ENCODE results near the gene SIDT1.
A peak's percentile ranks its signal among the peaks of the same experiment; 100 is the strongest.

SIDT1 gene

GRCh38 chr3:113523241-113523640, 9.1 kb upstream of the SIDT1 start:
- Mint-ChIP-seq H3K36me3 (no peaks in the 10 kb centered on the region), H3K9me3 (no peaks in the 10 kb centered on the region), H3K27me3 (peaks cover 28% of the 10 kb centered on the region), H3K4me3 (no peak overlapping the region), H3K4me1 (peaks cover 3% of the 10 kb centered on the region), H3K27ac (no peak overlapping the region)
- DNase-seq: no peak
- CTCF ChIA-PET: interaction anchor here (0.9 kb wide), 1 partner anchor 28 kb away, joined by 3 read pairs; no protein-coding TSS in a partner anchor

- Mint-ChIP-seq H3K36me3 (peaks cover 32% of the 10 kb centered on the region), H3K4me1 (peaks cover 51% of the 10 kb centered on the region), H3K9me3 (no peaks in the 10 kb centered on the region), H3K4me3 (peak overlapping the region; percentile 99), H3K27me3 (peaks cover 15% of the 10 kb centered on the region), H3K27ac (peak overlapping the region; percentile 99)
- peak; percentile 61 for DNase-seq
- CTCF ChIA-PET: interaction anchor here (1.2 to 2.8 kb wide), 4 partner anchors 14 to 34 kb away, joined by 4 to 14 read pairs (median 5); partner anchors contain the start of gene SPICE1
Measured at GRCh38 chr3:113532698-113533533, 561 bp downstream of the SIDT1 start.

GRCh38 chr3:113533534-113533892, 1.2 kb downstream of the SIDT1 start:
- peak; percentile 63 for DNase-seq
- Mint-ChIP-seq H3K4me1 (peaks cover 51% of the 10 kb centered on the region), H3K9me3 (no peaks in the 10 kb centered on the region), H3K27ac (peak overlapping the region; percentile 99), H3K27me3 (peaks cover 11% of the 10 kb centered on the region), H3K36me3 (peaks cover 32% of the 10 kb centered on the region), H3K4me3 (peak overlapping the region; percentile 99)
- CTCF ChIA-PET: interaction anchor here (1.2 to 2.8 kb wide), 4 partner anchors 13 to 35 kb away, joined by 4 to 14 read pairs (median 5); partner anchors contain the start of gene SPICE1

GRCh38 chr3:113534365-113534764, 2.0 kb downstream of the SIDT1 start:
- Mint-ChIP-seq H3K4me1 (peaks cover 51% of the 10 kb centered on the region), H3K4me3 (peak overlapping the region; percentile 99), H3K27ac (peak overlapping the region; percentile 30), H3K9me3 (no peaks in the 10 kb centered on the region), H3K27me3 (peaks cover 6% of the 10 kb centered on the region), H3K36me3 (peaks cover 32% of the 10 kb centered on the region)
- CTCF ChIA-PET: interaction anchor here (1.2 to 2.8 kb wide), 4 partner anchors 12 to 43 kb away, joined by 4 to 14 read pairs (median 5); partner anchors contain the start of gene SPICE1
- peak; percentile 28 for DNase-seq

DNA sequence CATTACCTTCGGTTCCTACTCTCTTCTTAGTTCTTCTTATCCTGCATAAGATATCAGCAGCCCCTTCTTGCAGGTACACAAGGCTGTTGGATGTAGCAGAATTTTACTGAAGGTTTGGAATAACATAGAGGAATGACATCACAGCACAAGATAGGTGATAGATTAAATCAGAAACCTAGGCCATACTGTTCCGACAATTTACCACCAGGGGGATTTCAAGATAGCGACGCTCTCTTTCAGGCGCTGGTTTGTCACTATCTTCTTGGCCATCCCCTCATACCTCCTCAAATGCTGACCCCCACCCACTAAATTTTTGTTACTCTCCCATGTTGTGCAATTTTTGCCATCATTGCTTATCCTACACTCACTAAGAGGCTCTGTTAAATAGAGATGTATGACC, 3.5 kb downstream of the SIDT1 start:
- H3K9me3 Mint-ChIP-seq: no peaks in the 10 kb centered on the region
- CTCF ChIA-PET: interaction anchor here (1.6 to 1.8 kb wide), 2 partner anchors 39 to 42 kb away, joined by 5 to 6 read pairs; no protein-coding TSS in a partner anchor
- H3K4me3 Mint-ChIP-seq: no peak overlapping the region
- no peak overlapping the region for H3K27ac Mint-ChIP-seq
- DNase-seq: no peak
- peaks cover 47% of the 10 kb centered on the region for H3K4me1 Mint-ChIP-seq
- H3K27me3 Mint-ChIP-seq: peaks cover 4% of the 10 kb centered on the region
- peaks cover 39% of the 10 kb centered on the region for H3K36me3 Mint-ChIP-seq

- CTCF ChIA-PET: interaction anchor here (1.6 to 1.8 kb wide), 2 partner anchors 39 to 41 kb away, joined by 5 to 6 read pairs; no protein-coding TSS in a partner anchor
- H3K36me3 Mint-ChIP-seq: peaks cover 42% of the 10 kb centered on the region
- no peak overlapping the region for H3K4me3 Mint-ChIP-seq
- no peak for DNase-seq
- peaks cover 2% of the 10 kb centered on the region for H3K9me3 Mint-ChIP-seq
- no peak overlapping the region for H3K27ac Mint-ChIP-seq
- peaks cover 39% of the 10 kb centered on the region for H3K4me1 Mint-ChIP-seq
- no peaks in the 10 kb centered on the region for H3K27me3 Mint-ChIP-seq
Measured at GRCh38 chr3:113536627-113537101, 4.3 kb downstream of the SIDT1 start.

GRCh38 chr3:113537155-113537554, 4.8 kb downstream of the SIDT1 start:
- Mint-ChIP-seq H3K27ac (no peak overlapping the region), H3K9me3 (peaks cover 2% of the 10 kb centered on the region), H3K27me3 (no peaks in the 10 kb centered on the region), H3K4me1 (peaks cover 35% of the 10 kb centered on the region), H3K36me3 (peaks cover 42% of the 10 kb centered on the region), H3K4me3 (no peak overlapping the region)
- no peak for DNase-seq
- CTCF ChIA-PET: interaction anchor here (1.2 to 1.8 kb wide), 3 partner anchors 40 to 43 kb away, joined by 3 to 6 read pairs (median 5); no protein-coding TSS in a partner anchor

DNA sequence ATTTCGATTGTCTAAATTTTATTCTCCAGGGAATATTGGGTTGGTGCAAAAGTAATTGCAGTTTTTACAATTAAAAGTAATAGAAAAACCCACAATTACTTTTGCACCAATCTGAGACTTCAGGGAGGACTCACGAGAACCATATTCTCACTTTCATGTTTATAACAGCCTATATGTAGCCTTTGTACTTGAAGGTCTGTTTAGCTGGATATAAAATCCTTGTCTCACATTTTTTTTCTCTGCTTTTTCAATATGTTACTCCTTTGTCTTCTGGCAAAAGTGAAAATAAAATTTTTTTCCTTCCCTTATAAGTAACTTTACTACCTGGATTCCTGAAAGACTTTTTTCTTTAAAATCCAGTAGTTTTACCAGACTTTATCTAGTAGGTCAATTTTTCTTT, 9.2 kb downstream of the SIDT1 start:
- no peak for DNase-seq
- Mint-ChIP-seq H3K27me3 (no peaks in the 10 kb centered on the region), H3K9me3 (peaks cover 6% of the 10 kb centered on the region), H3K4me3 (no peak overlapping the region), H3K36me3 (peaks cover 45% of the 10 kb centered on the region), H3K27ac (no peak overlapping the region), H3K4me1 (peaks cover 16% of the 10 kb centered on the region)
- CTCF ChIA-PET: interaction anchor here (1.2 kb wide), 1 partner anchor 36 kb away, joined by 4 read pairs; no protein-coding TSS in a partner anchor

GRCh38 chr3:113545594-113545993, 13.2 kb downstream of the SIDT1 start:
- Mint-ChIP-seq H3K27ac (no peak overlapping the region), H3K4me1 (peaks cover 14% of the 10 kb centered on the region), H3K36me3 (peaks cover 35% of the 10 kb centered on the region), H3K9me3 (peaks cover 6% of the 10 kb centered on the region), H3K4me3 (no peak overlapping the region), H3K27me3 (no peaks in the 10 kb centered on the region)
- no peak for DNase-seq
- CTCF ChIA-PET: no interaction called here

GRCh38 chr3:113546414-113546893, 14.1 kb downstream of the SIDT1 start:
- Mint-ChIP-seq H3K9me3 (peaks cover 4% of the 10 kb centered on the region), H3K27me3 (no peaks in the 10 kb centered on the region), H3K4me3 (no peak overlapping the region), H3K4me1 (peaks cover 14% of the 10 kb centered on the region), H3K36me3 (peaks cover 29% of the 10 kb centered on the region), H3K27ac (no peak overlapping the region)
- no peak for DNase-seq
- CTCF ChIA-PET: interaction anchor here (1.2 to 1.7 kb wide), 3 partner anchors 12 to 53 kb away, joined by 5 to 7 read pairs (median 5); no protein-coding TSS in a partner anchor

GRCh38 chr3:113548501-113548900, 16.1 kb downstream of the SIDT1 start:
- H3K27ac Mint-ChIP-seq: no peak overlapping the region

DNA sequence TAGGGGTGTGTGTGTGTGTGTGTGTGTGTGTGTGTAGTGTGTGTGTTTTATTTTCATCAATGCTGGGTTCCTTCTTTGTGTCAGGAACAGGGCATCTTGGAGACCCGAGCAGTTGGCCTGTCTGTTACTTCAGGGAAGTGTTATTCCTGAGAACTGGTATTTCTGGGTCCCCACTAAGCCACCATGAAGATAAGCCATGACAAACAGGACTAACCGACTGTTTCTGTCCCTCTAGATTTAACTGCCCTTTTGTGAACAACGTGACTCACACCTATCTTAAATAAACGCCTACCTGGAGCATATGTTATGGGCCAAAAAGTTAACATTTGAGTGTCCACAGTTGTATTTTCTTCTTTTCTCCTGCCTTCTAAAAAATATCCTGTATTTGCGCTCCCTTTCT, 19.5 kb downstream of the SIDT1 start:
- Mint-ChIP-seq H3K9me3 (no peaks in the 10 kb centered on the region), H3K27ac (no peak overlapping the region), H3K27me3 (no peaks in the 10 kb centered on the region), H3K4me3 (no peak overlapping the region), H3K36me3 (peaks cover 5% of the 10 kb centered on the region), H3K4me1 (peaks cover 2% of the 10 kb centered on the region)
- CTCF ChIA-PET: interaction anchor here (3.1 kb wide), 1 partner anchor 55 kb away, joined by 21 read pairs; no protein-coding TSS in a partner anchor
- no peak for DNase-seq

More at GRCh38 chr3:113548501-113548900, 16.1 kb downstream of the SIDT1 start:
- no peak for DNase-seq
- peaks cover 14% of the 10 kb centered on the region for H3K4me1 Mint-ChIP-seq
- CTCF ChIA-PET: no interaction called here
- H3K36me3 Mint-ChIP-seq: peaks cover 21% of the 10 kb centered on the region
- H3K9me3 Mint-ChIP-seq: no peaks in the 10 kb centered on the region
- no peaks in the 10 kb centered on the region for H3K27me3 Mint-ChIP-seq
- H3K4me3 Mint-ChIP-seq: no peak overlapping the region

GRCh38 chr3:113552851-113553250, 20.5 kb downstream of the SIDT1 start:
- Mint-ChIP-seq H3K4me1 (no peaks in the 10 kb centered on the region), H3K4me3 (no peak overlapping the region), H3K27me3 (no peaks in the 10 kb centered on the region), H3K36me3 (peaks cover 3% of the 10 kb centered on the region), H3K9me3 (no peaks in the 10 kb centered on the region), H3K27ac (no peak overlapping the region)
- CTCF ChIA-PET: interaction anchor here (1.0 to 3.1 kb wide), 2 partner anchors 56 to 59 kb away, joined by 3 to 21 read pairs; no protein-coding TSS in a partner anchor
- DNase-seq: peak; percentile 49

DNA sequence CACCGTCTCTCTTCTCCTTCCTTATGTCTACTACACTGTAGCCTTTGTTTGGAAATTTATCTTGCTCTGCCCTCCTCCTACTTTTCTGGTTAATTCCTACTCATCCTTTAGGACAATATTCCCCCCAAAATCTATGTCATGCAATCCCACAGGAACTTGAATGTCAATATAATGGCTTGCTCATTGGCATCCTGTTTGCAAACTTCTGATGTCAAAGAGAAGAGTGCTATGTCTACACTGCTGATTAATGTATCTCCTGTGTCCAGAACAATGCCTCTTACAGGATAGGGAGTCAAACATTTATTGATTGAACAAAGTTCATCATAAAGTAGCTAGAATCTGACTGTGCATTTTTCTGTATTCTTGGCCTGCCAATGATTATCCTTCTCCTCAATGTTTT, 22.8 kb downstream of the SIDT1 start:
- peaks cover 3% of the 10 kb centered on the region for H3K36me3 Mint-ChIP-seq
- no peaks in the 10 kb centered on the region for H3K9me3 Mint-ChIP-seq
- DNase-seq: no peak
- peaks cover under 1% of the 10 kb centered on the region for H3K4me1 Mint-ChIP-seq
- no peaks in the 10 kb centered on the region for H3K27me3 Mint-ChIP-seq
- CTCF ChIA-PET: interaction anchor here (0.9 kb wide), 1 partner anchor 16 kb away, joined by 3 read pairs; no protein-coding TSS in a partner anchor
- H3K27ac Mint-ChIP-seq: no peak overlapping the region
- H3K4me3 Mint-ChIP-seq: no peak overlapping the region

Measured in activated naive CD4-positive, alpha-beta T cell treated with anti-CD3 and anti-CD28 coated beads, Interleukin-2, amount 10 ng/mL, durations not matched to agents 7 days and 5 days (primary cell).